Islet precursor cell (in vitro differentiated cells): ENCODE results near the gene UBE2H.
A peak's percentile ranks its signal among the peaks of the same experiment; 100 is the strongest.
"Not testable (repeated sequence)": the region's sequence is repeated elsewhere in the genome, so short reads cannot be mapped to it uniquely, and the experiment has no call there.

ENCODE experiments used
- DNase-seq: peaks from one replicate; pipeline ENCODE4 v3.0.0-alpha.2; 2018

Gene UBE2H

GRCh38 chr7:129952653-129953560, at the start of gene UBE2H:
Gene UBE2H (minus strand): TSS chr7:129952960. CDS start chr7:129952555, 405 bp downstream.
- peak; percentile 96 for DNase-seq

- DNase-seq, result peak; percentile 60
Measured at GRCh38 chr7:129998446-129998845, 45.7 kb upstream of the UBE2H start.

- DNase-seq, result no peak
Measured at GRCh38 chr7:129997285-129997684, 44.5 kb upstream of the UBE2H start.

- DNase-seq, result no peak
Measured at GRCh38 chr7:129993275-129993674, 40.5 kb upstream of the UBE2H start.

- peak; percentile 63 for DNase-seq
Measured at GRCh38 chr7:129990403-129991192, 37.8 kb upstream of the UBE2H start.

- no peak for DNase-seq
Measured at GRCh38 chr7:129989466-129989865, 36.7 kb upstream of the UBE2H start.

GRCh38 chr7:129986600-129986999, 33.8 kb upstream of the UBE2H start:
- DNase-seq, result no peak

- no peak for DNase-seq
Measured at GRCh38 chr7:129980667-129981066, 27.9 kb upstream of the UBE2H start.

GRCh38 chr7:129975309-129975708, 22.5 kb upstream of the UBE2H start:
- no peak for DNase-seq

GRCh38 chr7:129970816-129971215, 18.1 kb upstream of the UBE2H start:
- no peak for DNase-seq

- peak; percentile 99 for DNase-seq
Measured at GRCh38 chr7:129969881-129970446, 17.2 kb upstream of the UBE2H start.

GRCh38 chr7:129968592-129969383, 16.0 kb upstream of the UBE2H start:
- no peak for DNase-seq

GRCh38 chr7:129960204-129960475, 7.4 kb upstream of the UBE2H start:
- not testable (repeated sequence) for DNase-seq

- DNase-seq, result no peak
Measured at GRCh38 chr7:129959471-129960203, 6.9 kb upstream of the UBE2H start.

- DNase-seq, result peak; percentile 97
Measured at GRCh38 chr7:129958643-129959470, 6.1 kb upstream of the UBE2H start.

- DNase-seq, result no peak
Measured at GRCh38 chr7:129955993-129956543, 3.3 kb upstream of the UBE2H start.

GRCh38 chr7:129952086-129952652, 591 bp downstream of the UBE2H start:
- no peak for DNase-seq

- DNase-seq, result no peak
Measured at GRCh38 chr7:129951226-129952085, 1.3 kb downstream of the UBE2H start.

- no peak for DNase-seq
Measured at GRCh38 chr7:129950933-129951225, 1.9 kb downstream of the UBE2H start.
